Colonic mucosa (tissue), 4 donors: ENCODE results near the gene U2AF2. TPM values are rescaled to one million over a fixed set of nuclear protein-coding genes. Genes with fewer than 3 reads are reported as not detected.
"Not testable (repeated sequence)": the region's sequence is repeated elsewhere in the genome, so short reads cannot be mapped to it uniquely, and the experiment has no call there.

ENCODE experiments used
- DNase-seq: peaks from one replicate; pipeline ENCODE4 v3.0.0-alpha.2; 2020
- H3K27ac ChIP-seq: fragments of 200-600 bp; one replicate; pipeline ENCODE4 v1.8.0; 2021
- H3K27me3 ChIP-seq: fragments of 200-600 bp; one replicate; pipeline ENCODE4 v1.8.0; 2021
- H3K36me3 ChIP-seq: fragments of 200-600 bp; one replicate; pipeline ENCODE4 v1.8.0; 2021
- H3K4me1 ChIP-seq: fragments of 200-600 bp; one replicate; pipeline ENCODE4 v1.8.0; 2021; ENCODE audit warnings: mild to moderate bottlenecking
- H3K4me3 ChIP-seq: fragments of 200-600 bp; one replicate; pipeline ENCODE4 v1.8.0; 2021
- H3K9ac ChIP-seq, 2 donors: one replicate each; pipeline ENCODE4 v1.7.0; 2013; ENCODE audit warnings: control low read depth in 2 of 2, low read depth in 2 of 2, low read length in 2 of 2
- H3K9me3 ChIP-seq: fragments of 200-600 bp; one replicate; pipeline ENCODE4 v1.8.0; 2021
- CTCF ChIP-seq: fragments of 200-600 bp; IDR thresholded peaks from one replicate; pipeline ENCODE4 v1.8.0; 2022; ENCODE audit warnings: antibody characterized with exemption, mild to moderate bottlenecking
- intact Hi-C: fragments of 100-400 bp; cut with DNase I; formaldehyde crosslinking; loops from one replicate; pipeline ENCODE4 v1.14.1; 2022
- total RNA-seq, 2 donors: library from RNA; stranded (reverse); fragmentation: NEBNext Ultra II Directional in 1 of 2; extraction: Animal tissue kit (Norgen Biotek cat#: 25700) in 1 of 2; gene quantifications; one replicate each; pipeline ENCODE4 v1.2.1, GENCODE V29; 2021
- donor health status: healthy.
- donor health status: DM: no; HTN: no; CAD: no.
- donor health status: DM: no; HTN: no; CAD: no.

U2AF2 gene
- total RNA-seq, 2 donors from 2014 or later, result 146 to 289 TPM

GRCh38 chr19:55705972-55706371, 51.1 kb downstream of the U2AF2 start:
- intact Hi-C loops, result loop anchor here (5.0 kb wide), 1 partner anchor 101 kb away; no protein-coding TSS in a partner anchor
- Histone ChIP-seq H3K9me3 (no peaks in the 10 kb centered on the region), H3K9ac (no peak overlapping the region), H3K27ac (no peak overlapping the region), H3K27me3 (no peaks in the 10 kb centered on the region), H3K4me3 (no peak overlapping the region), H3K36me3 (no peaks in the 10 kb centered on the region), H3K4me1 (no peaks in the 10 kb centered on the region)
- no peak for TF ChIP-seq CTCF
- no peak for DNase-seq

- DNase-seq, result no peak
- no peaks in the 10 kb centered on the region for H3K9me3 ChIP-seq
- no peak overlapping the region for H3K4me3 ChIP-seq
- H3K9ac ChIP-seq, result no peak overlapping the region
- H3K27me3 ChIP-seq, result no peaks in the 10 kb centered on the region
- H3K27ac ChIP-seq, result no peak overlapping the region
- TF ChIP-seq CTCF, result no peak
- intact Hi-C loops, result no loop called here
- H3K4me1 ChIP-seq, result no peaks in the 10 kb centered on the region
- H3K36me3 ChIP-seq, result no peaks in the 10 kb centered on the region
These were observed 56.9 kb downstream of the U2AF2 start for GRCh38 chr19:55711719-55712118.

- no peak for TF ChIP-seq CTCF
- Histone ChIP-seq H3K36me3 (no peaks in the 10 kb centered on the region), H3K27ac (no peak overlapping the region), H3K4me3 (no peak overlapping the region), H3K9ac (no peak overlapping the region), H3K4me1 (no peaks in the 10 kb centered on the region), H3K27me3 (no peaks in the 10 kb centered on the region), H3K9me3 (no peaks in the 10 kb centered on the region)
- intact Hi-C loops, result no loop called here
- no peak for DNase-seq
These were observed 58.2 kb downstream of the U2AF2 start for GRCh38 chr19:55712804-55713631.

GRCh38 chr19:55716531-55716930, 61.7 kb downstream of the U2AF2 start:
- DNase-seq, result no peak
- Histone ChIP-seq H3K9me3 (no peaks in the 10 kb centered on the region), H3K36me3 (no peaks in the 10 kb centered on the region), H3K4me3 (no peak overlapping the region), H3K4me1 (no peaks in the 10 kb centered on the region), H3K27me3 (no peaks in the 10 kb centered on the region), H3K27ac (no peak overlapping the region), H3K9ac (no peak overlapping the region)
- intact Hi-C loops, result no loop called here
- no peak for TF ChIP-seq CTCF

- Histone ChIP-seq H3K36me3 (no peaks in the 10 kb centered on the region), H3K27ac (no peak overlapping the region), H3K4me3 (no peak overlapping the region), H3K4me1 (no peaks in the 10 kb centered on the region), H3K9me3 (no peaks in the 10 kb centered on the region), H3K9ac (no peak overlapping the region), H3K27me3 (no peaks in the 10 kb centered on the region)
- no peak for TF ChIP-seq CTCF
- intact Hi-C loops, result no loop called here
- DNase-seq, result no peak
These were observed 62.4 kb downstream of the U2AF2 start for GRCh38 chr19:55717251-55717650.

GRCh38 chr19:55717879-55718711, 63.3 kb downstream of the U2AF2 start:
- H3K27me3 ChIP-seq, H3K4me3 ChIP-seq, H3K27ac ChIP-seq, H3K36me3 ChIP-seq, DNase-seq, H3K9me3 ChIP-seq, H3K9ac ChIP-seq, intact Hi-C loops, H3K4me1 ChIP-seq: not testable (repeated sequence)
